Transverse colon (tissue), 1 donor: Measurements from ENCODE around the gene KIAA1217.

Experiments used
- EP300 ChIP-seq: sonication (generic); formaldehyde crosslinking; IDR thresholded peaks from one replicate; pipeline ENCODE4 v1.6.1; 2017; ENCODE audit warnings: antibody characterized with exemption, low read depth
- POLR2A ChIP-seq: fragments of 450-650 bp; IDR thresholded peaks from one replicate; pipeline ENCODE4 v1.6.1; 2016; ENCODE audit warnings: antibody characterized with exemption, mild to moderate bottlenecking, moderate library complexity

- TF ChIP-seq POLR2A (no peak), EP300 (no peak)
Observed at GRCh38 chr10:24376731-24377130, 167.8 kb downstream of the KIAA1217 start.
